ENCODE data around the gene TK2.
A peak's percentile ranks its signal among the peaks of the same experiment; 100 is the strongest.

The TK2 gene

DNA sequence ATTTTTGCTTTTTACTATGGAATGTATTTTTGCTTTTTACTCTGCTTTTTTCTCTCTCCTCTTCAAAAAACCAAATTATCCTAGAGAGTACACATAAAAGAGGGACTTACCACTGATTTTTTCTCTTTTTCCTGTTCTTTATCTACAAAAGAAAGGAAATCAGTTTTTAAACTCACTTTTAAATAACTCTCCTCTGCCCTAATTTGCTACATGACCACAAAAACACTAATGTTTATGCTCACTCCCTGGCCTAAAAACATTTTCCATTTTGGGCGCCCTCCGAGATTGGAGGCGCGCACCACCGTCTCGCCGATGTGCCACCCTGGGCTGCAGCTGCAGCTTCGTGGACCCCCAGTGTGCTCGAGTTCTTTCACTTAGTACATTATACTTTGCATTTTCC, 1.1 kb downstream of the TK2 start:
- H3K27ac ChIP-seq (ENCODE audit: low read depth, low read length): peak overlapping the region; percentile 25
- TF ChIP-seq CTCF (IDR thresholded peaks at IDR 0.05; ENCODE audit: low read depth, low read length, poor library complexity, severe bottlenecking) (no peak), EZH2phosphoT487 (IDR thresholded peaks at IDR 0.05; ENCODE audit: borderline replicate concordance, low read length) (no peak)
- H3F3A ChIP-seq (ENCODE audit: control insufficient read depth, insufficient read depth): peaks cover 20% of the 10 kb centered on the region
- H3K9me3 ChIP-seq (ENCODE audit: control insufficient read depth, insufficient read depth, low read length): no peaks in the 10 kb centered on the region
- H4K20me1 ChIP-seq (ENCODE audit: control insufficient read depth, insufficient read depth, low read depth, low read length): no peaks in the 10 kb centered on the region
- peak overlapping the region; percentile 70 for H3K4me3 ChIP-seq (ENCODE audit: low read length)
- H3K9me2 ChIP-seq (replicated peaks; ENCODE audit: control insufficient read depth, low read length): no peaks in the 10 kb centered on the region
- peaks cover 97% of the 10 kb centered on the region for H3K4me1 ChIP-seq (ENCODE audit: control insufficient read depth, low read length)
- peaks cover 4% of the 10 kb centered on the region for H3K36me3 ChIP-seq (ENCODE audit: control insufficient read depth, low read length)
- no peaks in the 10 kb centered on the region for H3K27me3 ChIP-seq (ENCODE audit: control insufficient read depth, low read length)
- H3K4me2 ChIP-seq (ENCODE audit: low read length): peak overlapping the region; percentile 61
- H3K79me2 ChIP-seq (ENCODE audit: control insufficient read depth, low read length): peaks cover 14% of the 10 kb centered on the region

GRCh38 chr16:66548068-66548467, 1.9 kb downstream of the TK2 start:
- no peak overlapping the region for H3K4me2 ChIP-seq (ENCODE audit: low read length)
- no peak for TF ChIP-seq EZH2phosphoT487 (IDR thresholded peaks at IDR 0.05; ENCODE audit: borderline replicate concordance, low read length)
- H3K9me2 ChIP-seq (replicated peaks; ENCODE audit: control insufficient read depth, low read length): no peaks in the 10 kb centered on the region
- H3K27ac ChIP-seq (ENCODE audit: low read depth, low read length): no peak overlapping the region
- no peaks in the 10 kb centered on the region for H4K20me1 ChIP-seq (ENCODE audit: control insufficient read depth, insufficient read depth, low read depth, low read length)
- H3F3A ChIP-seq (ENCODE audit: control insufficient read depth, insufficient read depth): peaks cover 20% of the 10 kb centered on the region
- H3K4me1 ChIP-seq (ENCODE audit: control insufficient read depth, low read length): peaks cover 97% of the 10 kb centered on the region
- no peaks in the 10 kb centered on the region for H3K36me3 ChIP-seq (ENCODE audit: control insufficient read depth, low read length)
- no peaks in the 10 kb centered on the region for H3K27me3 ChIP-seq (ENCODE audit: control insufficient read depth, low read length)
- H3K79me2 ChIP-seq (ENCODE audit: control insufficient read depth, low read length): peaks cover 6% of the 10 kb centered on the region
- H3K9me3 ChIP-seq (ENCODE audit: control insufficient read depth, insufficient read depth, low read length): no peaks in the 10 kb centered on the region
- no peak overlapping the region for H3K4me3 ChIP-seq (ENCODE audit: low read length)

- H3F3A ChIP-seq (ENCODE audit: control insufficient read depth, insufficient read depth): peaks cover 20% of the 10 kb centered on the region
- no peaks in the 10 kb centered on the region for H3K79me2 ChIP-seq (ENCODE audit: control insufficient read depth, low read length)
- H3K27ac ChIP-seq (ENCODE audit: low read depth, low read length): no peak overlapping the region
- H3K4me2 ChIP-seq (ENCODE audit: low read length): peak overlapping the region; percentile 56; the same call in 1 of the 2 replicates
- no peaks in the 10 kb centered on the region for H3K9me3 ChIP-seq (ENCODE audit: control insufficient read depth, insufficient read depth, low read length)
- H3K9me2 ChIP-seq (replicated peaks; ENCODE audit: control insufficient read depth, low read length): no peaks in the 10 kb centered on the region
- H3K4me1 ChIP-seq (ENCODE audit: control insufficient read depth, low read length): peaks cover 91% of the 10 kb centered on the region
- no peaks in the 10 kb centered on the region for H4K20me1 ChIP-seq (ENCODE audit: control insufficient read depth, insufficient read depth, low read depth, low read length)
- H3K4me3 ChIP-seq (ENCODE audit: low read length): no peak overlapping the region
- H3K36me3 ChIP-seq (ENCODE audit: control insufficient read depth, low read length): no peaks in the 10 kb centered on the region
- TF ChIP-seq EZH2phosphoT487 (IDR thresholded peaks at IDR 0.05; ENCODE audit: borderline replicate concordance, low read length) (no peak), CTCF (IDR thresholded peaks at IDR 0.05; ENCODE audit: low read depth, low read length, poor library complexity, severe bottlenecking) (no peak)
- no peaks in the 10 kb centered on the region for H3K27me3 ChIP-seq (ENCODE audit: control insufficient read depth, low read length)
Measured at GRCh38 chr16:66547101-66547989, 2.6 kb downstream of the TK2 start.

Data from DOHH2 (cell line).